Measurements from ENCODE around the gene DYNC1H1. TPM values are rescaled to one million over a fixed set of nuclear protein-coding genes. Genes with fewer than 3 reads are reported as not detected.

Gene DYNC1H1
- total RNA-seq, 4 donors from 2014 or later = 606 to 1,020 (median 666) TPM

- H3K27me3 ChIP-seq = no peaks in the 10 kb centered on the region
- peaks cover 0 to 47% of the 10 kb centered on the region in 2 donors for H3K36me3 ChIP-seq
- whole genome bisulfite sequencing, 2 donors (ENCODE audit: low coverage in 1 of 2) = 64 to 73% methylated on average over 4 to 8 of the region's 8 CpGs
- no peak overlapping the region for H3K4me3 ChIP-seq
- no peak for ATAC-seq
- H3K27ac ChIP-seq = peak overlapping the region in 2 of 4 donors; percentile 64
- H3K9me3 ChIP-seq = no peaks in the 10 kb centered on the region
- no peak for TF ChIP-seq POLR2A (IDR thresholded peaks at IDR 0.05)
- no peak for TF ChIP-seq CTCF (IDR thresholded peaks at IDR 0.05)
- no peak for TF ChIP-seq POLR2AphosphoS5 (IDR thresholded peaks at IDR 0.05)
- TF ChIP-seq EP300 (IDR thresholded peaks at IDR 0.05) = no peak
- H3K4me1 ChIP-seq = peaks cover 0 to 26% (median 5%) of the 10 kb centered on the region in 3 donors
These were observed 38.3 kb upstream of the DYNC1H1 start for GRCh38 chr14:101926085-101926484.

GRCh38 chr14:101926620-101927019 is 37.8 kb upstream of the DYNC1H1 start:
- peaks cover 0 to 42% of the 10 kb centered on the region in 2 donors for H3K36me3 ChIP-seq
- no peak for ATAC-seq
- peak overlapping the region in 2 of 4 donors; percentile 64 for H3K27ac ChIP-seq
- no peaks in the 10 kb centered on the region for H3K27me3 ChIP-seq
- 74 to 86% methylated on average over 5 of the region's 5 CpGs for whole genome bisulfite sequencing, 2 donors (ENCODE audit: low coverage in 1 of 2)
- no peaks in the 10 kb centered on the region for H3K9me3 ChIP-seq
- no peak for TF ChIP-seq POLR2A (IDR thresholded peaks at IDR 0.05)
- no peak for TF ChIP-seq POLR2AphosphoS5 (IDR thresholded peaks at IDR 0.05)
- TF ChIP-seq EP300 (IDR thresholded peaks at IDR 0.05) = no peak
- no peak for TF ChIP-seq CTCF (IDR thresholded peaks at IDR 0.05)
- peaks cover 0 to 26% (median 5%) of the 10 kb centered on the region in 3 donors for H3K4me1 ChIP-seq
- H3K4me3 ChIP-seq = no peak overlapping the region

GRCh38 chr14:101927859-101928258 is 36.5 kb upstream of the DYNC1H1 start:
- Histone ChIP-seq H3K36me3 (peaks cover 0 to 29% of the 10 kb centered on the region in 2 donors), H3K4me3 (no peak overlapping the region), H3K27me3 (no peaks in the 10 kb centered on the region), H3K27ac (peak overlapping the region in 3 of 4 donors; percentile 58 to 64 (median 64)), H3K4me1 (peaks cover 0 to 26% (median 5%) of the 10 kb centered on the region in 3 donors), H3K9me3 (no peaks in the 10 kb centered on the region)
- peak; percentile 98 for ATAC-seq
- TF ChIP-seq EP300 (IDR thresholded peaks at IDR 0.05) (peak; percentile 10), POLR2AphosphoS5 (IDR thresholded peaks at IDR 0.05) (peak; percentile 95), CTCF (IDR thresholded peaks at IDR 0.05) (no peak), POLR2A (IDR thresholded peaks at IDR 0.05) (no peak)
- 16 to 22% methylated on average over 10 of the region's 10 CpGs for WGBS, 2 donors (ENCODE audit: low coverage in 1 of 2)

GRCh38 chr14:101928415-101928841 is 35.9 kb upstream of the DYNC1H1 start:
- no peak overlapping the region for H3K4me3 ChIP-seq
- H3K9me3 ChIP-seq = no peaks in the 10 kb centered on the region
- 94 to 95% methylated on average over 14 to 20 of the region's 24 CpGs for WGBS, 2 donors (ENCODE audit: low coverage in 1 of 2)
- H3K27ac ChIP-seq = peak overlapping the region in 3 of 4 donors; percentile 58 to 64 (median 64)
- peaks cover 0 to 26% (median 5%) of the 10 kb centered on the region in 3 donors for H3K4me1 ChIP-seq
- peaks cover 0 to 26% of the 10 kb centered on the region in 2 donors for H3K36me3 ChIP-seq
- no peaks in the 10 kb centered on the region for H3K27me3 ChIP-seq
- no peak for ATAC-seq
- TF ChIP-seq EP300 (IDR thresholded peaks at IDR 0.05) (no peak), POLR2AphosphoS5 (IDR thresholded peaks at IDR 0.05) (no peak), CTCF (IDR thresholded peaks at IDR 0.05) (no peak), POLR2A (IDR thresholded peaks at IDR 0.05) (no peak)

- TF ChIP-seq EP300 (IDR thresholded peaks at IDR 0.05) (no peak), POLR2A (IDR thresholded peaks at IDR 0.05) (no peak), POLR2AphosphoS5 (IDR thresholded peaks at IDR 0.05) (no peak), CTCF (IDR thresholded peaks at IDR 0.05) (no peak)
- no peaks in the 10 kb centered on the region for H3K9me3 ChIP-seq
- 20 to 90% methylated on average over 2 to 8 of the region's 10 CpGs for WGBS, 2 donors (ENCODE audit: low coverage in 1 of 2)
- peaks cover 0 to 26% (median 5%) of the 10 kb centered on the region in 3 donors for H3K4me1 ChIP-seq
- H3K36me3 ChIP-seq = peaks cover 0 to 26% of the 10 kb centered on the region in 2 donors
- H3K4me3 ChIP-seq = no peak overlapping the region
- H3K27me3 ChIP-seq = no peaks in the 10 kb centered on the region
- no peak for ATAC-seq
- peak overlapping the region in 1 of 4 donors; percentile 64 for H3K27ac ChIP-seq
These were observed 35.3 kb upstream of the DYNC1H1 start for GRCh38 chr14:101929096-101929495.

All from gastroesophageal sphincter (tissue), 4 donors.